ENCODE measurements around the gene PRKCA.

DNA sequence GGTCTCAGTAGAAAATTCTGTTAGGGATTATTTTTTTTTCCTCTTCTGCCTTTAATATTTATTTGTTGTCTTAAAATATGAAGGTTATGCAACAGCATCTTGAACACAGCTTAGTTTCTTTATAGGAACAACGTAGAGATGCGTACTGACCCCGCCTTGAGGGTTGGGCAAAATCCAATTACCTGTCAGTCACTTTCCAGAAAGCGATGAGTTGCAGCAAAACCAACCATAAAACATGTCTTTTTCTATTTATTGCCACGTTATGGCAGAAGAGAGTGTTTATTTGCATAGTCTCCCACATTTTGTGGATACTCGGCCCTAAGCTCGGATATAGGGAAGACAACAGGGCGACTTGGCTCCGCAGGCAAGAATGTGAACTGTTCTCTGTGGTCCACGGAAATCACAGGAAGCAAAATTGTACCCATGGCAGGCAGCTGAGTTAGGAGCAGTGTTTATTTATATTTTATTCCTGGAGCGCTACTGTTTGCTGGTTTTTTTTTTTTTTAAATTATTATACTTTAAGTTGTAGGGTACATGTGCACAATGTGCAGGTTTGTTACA is 488.2 kb downstream of the PRKCA start:
- TF ChIP-seq CTCF (conservative IDR thresholded peaks at IDR 0.05; ENCODE audit: low read length), result no peak
- no peak for TF ChIP-seq EZH2phosphoT487 (IDR thresholded peaks at IDR 0.05; ENCODE audit: borderline replicate concordance)
